HepG2 (cell line): Measurements from ENCODE around the gene UCN2. TPM values are rescaled to one million over a fixed set of nuclear protein-coding genes. Genes with fewer than 3 reads are reported as not detected.

Experiments used
- ATAC-seq: fragments of 200-7000 bp; cut with Tn5 transposase; 3 replicates; pipeline ENCODE4 v1.9.1; 2020; ENCODE audit warnings: mild to moderate bottlenecking, moderate library complexity
- BruUV-seq: library from RNA; stranded (reverse); fragments of 400-500 nt; replicated peaks from 2 replicates; lab custom pipeline; 2021; lab: Mats Ljungman, UMichigan
- CTCF ChIA-PET: fragments of 300-600 bp; formaldehyde crosslinking; extraction: SDS; loops from one replicate; lab custom pipeline; 2021; ENCODE audit warnings: low total read pairs, inconsistent platforms, low intra/inter-chr PET ratio; lab: Yijun Ruan, JAX
- POLR2A ChIA-PET: fragments of 350-600 bp; sonication (Branson Sonifier 250); formaldehyde crosslinking; loops from one replicate; lab custom pipeline; 2020; ENCODE audit warnings: antibody characterized with exemption, inconsistent platforms; lab: Yijun Ruan, JAX
- DNase-seq: peaks from one replicate; pipeline ENCODE4 v3.0.0-alpha.2; 2015; ENCODE audit warnings: low spot score
- FAIRE-seq: peaks from 3 replicates; lab custom pipeline; 2011; peaks lifted over from hg19 to GRCh38; lab: Jason Lieb, UNC
- H2AFZ ChIP-seq: one replicate; pipeline ENCODE4 v1.6.1; 2011; ENCODE audit warnings: low read length, inconsistent platforms
- H3K27ac ChIP-seq: fragments of 300-600 bp; 3 replicates; pipeline ENCODE4 v1.8.0; 2011; ENCODE audit warnings: mixed run types, mild to moderate bottlenecking, mixed read lengths, low read length, inconsistent platforms; ENCODE audit not compliant: insufficient read depth; ENCODE audit errors: extremely low read length
- H3K27me3 ChIP-seq, 2 experiments: fragments of 200-600 bp in 1 of 2; 2 replicates in 1 of 2; 3 replicates in 1 of 2; pipeline versions ENCODE4 v1.6.0 to v1.8.0; 2011; ENCODE audit warnings: low read length in 2 of 2, mild to moderate bottlenecking in 2 of 2, moderate library complexity in 2 of 2, inconsistent platforms in 1 of 2; ENCODE audit not compliant: insufficient read depth in 2 of 2, control insufficient read depth in 1 of 2
- H3K36me3 ChIP-seq, 2 experiments: fragments of 200-600 bp in 1 of 2; replicated peaks in 1 of 2; 2 replicates in 1 of 2; 3 replicates in 1 of 2; pipeline versions ENCODE4 v1.5.1 to v1.8.0; 2011; ENCODE audit warnings: low read length in 2 of 2, inconsistent platforms in 1 of 2; ENCODE audit not compliant: insufficient read depth in 2 of 2, control insufficient read depth in 1 of 2
- H3K4me1 ChIP-seq: 2 replicates; pipeline ENCODE4 v1.5.1; 2012; ENCODE audit warnings: low read length, inconsistent platforms; ENCODE audit not compliant: insufficient read depth
- H3K4me2 ChIP-seq: 2 replicates; pipeline ENCODE4 v1.6.0; 2011; ENCODE audit warnings: low read depth, low read length, inconsistent platforms
- H3K4me3 ChIP-seq, 3 experiments: fragments of 200-600 bp in 1 of 3; sonication (generic), shearing (Covaris generic) in 1 of 3; replicated peaks in 1 of 3; 2 replicates each; pipeline ENCODE4 v1.5.1; 2011 to 2016; ENCODE audit warnings: low read length in 3 of 3, inconsistent platforms in 2 of 3, low read depth in 2 of 3, mild to moderate bottlenecking in 2 of 3, control low read depth in 1 of 3, mixed read lengths in 1 of 3; ENCODE audit not compliant: insufficient read depth in 1 of 3
- H3K79me2 ChIP-seq: one replicate; pipeline ENCODE4 v1.6.1; 2011; ENCODE audit warnings: low read length, inconsistent platforms; ENCODE audit not compliant: insufficient read depth
- H3K9ac ChIP-seq: 2 replicates; pipeline ENCODE4 v1.6.0; 2011; ENCODE audit warnings: mild to moderate bottlenecking, low read depth, low read length, inconsistent platforms; ENCODE audit not compliant: insufficient read depth
- H3K9me3 ChIP-seq: 2 replicates; pipeline ENCODE4 v1.5.1; 2012; ENCODE audit warnings: mild to moderate bottlenecking, low read length
- H4K20me1 ChIP-seq: 2 replicates; pipeline ENCODE4 v1.6.0; 2011; ENCODE audit warnings: inconsistent platforms, mild to moderate bottlenecking, low read length, moderate library complexity; ENCODE audit not compliant: insufficient read depth
- CCAR2 ChIP-seq: fragments of 200-400 bp; formaldehyde crosslinking; optimal IDR thresholded peaks from 2 replicates; pipeline ENCODE3; 2018; ENCODE audit warnings: low read depth, mild to moderate bottlenecking, low read length, moderate library complexity
- EHMT2 ChIP-seq: fragments of 200-600 bp; sonication (generic); IDR thresholded peaks from 2 replicates; pipeline ENCODE4 v1.7.0; 2017; ENCODE audit warnings: antibody characterized with exemption, low read depth, low read length, borderline replicate concordance
- ZSCAN12 ChIP-seq: sonication (generic); formaldehyde crosslinking; IDR thresholded peaks from 2 replicates; pipeline ENCODE4 v1.9.0; 2021; ENCODE audit warnings: mild to moderate bottlenecking, missing genetic modification reagents
- ZSCAN9 ChIP-seq: IDR thresholded peaks from 2 replicates; pipeline ENCODE4 v1.6.1; 2016; ENCODE audit warnings: borderline replicate concordance
- WGBS: methylation state at CpG from one replicate; pipeline ENCODE4 v1.1.6; 2017; ENCODE audit warnings: low lambda C conversion rate; 5-methylcytosine and 5-hydroxymethylcytosine counted together
- in situ Hi-C: cut with HindIII; loops from 2 replicates; pipeline ENCODE4 v1.10.0; 2017; ENCODE audit warnings: low pct_unique_long_range_greater_than_20kb; ENCODE audit not compliant: extremely low pct_ligation_motif_present
- intact Hi-C: fragments of 100-400 bp; cut with micrococcal nuclease; formaldehyde crosslinking; loops from one replicate; pipeline ENCODE4 v1.10.0; 2022; ENCODE audit not compliant: unreplicated experiment
- polyA plus RNA-seq, 8 experiments: library from polyadenylated mRNA; depleted of rRNA in 3 of 8; stranded (reverse) in 7 of 8; unstranded in 1 of 8; fragments of >200 nt; fragmentation: Illumina TruSeq in 4 of 8; extraction: Trizol in 4 of 8; gene quantifications; 2 replicates each; pipeline versions ENCODE4 v1.2.1 to v1.2.3, GENCODE V29; 2011 to 2016; ENCODE audit warnings: low read depth in 4 of 8, missing spikeins in 1 of 8, mixed read lengths in 1 of 8; ENCODE audit not compliant: insufficient read depth in 1 of 8
- total RNA-seq, 5 experiments: library from RNA; depleted of rRNA; stranded (reverse); fragments of >200 nt; fragmentation: Illumina TruSeq; extraction: Trizol; gene quantifications; 2 replicates each; pipeline ENCODE4 v1.2.3, GENCODE V29; 2016; ENCODE audit warnings: low read depth in 1 of 5
- TF ChIP-seq, protein P1 (sequence below): sonication (generic); formaldehyde crosslinking; IDR thresholded peaks from 2 replicates; pipeline ENCODE4 v1.4.0; 2020; ENCODE audit warnings: missing genetic modification reagents
- TF ChIP-seq, protein P2 (sequence below): sonication (generic); formaldehyde crosslinking; conservative IDR thresholded peaks from 2 replicates; pipeline ENCODE4 v1.4.0; 2020; ENCODE audit warnings: missing genetic modification reagents

The UCN2 gene
- total and polyA plus RNA-seq, 2 of the 13 experiments (the other 11 are each of a cell fraction or from before 2014, with no cell fraction given): 0.07 to 1.5 TPM

DNA sequence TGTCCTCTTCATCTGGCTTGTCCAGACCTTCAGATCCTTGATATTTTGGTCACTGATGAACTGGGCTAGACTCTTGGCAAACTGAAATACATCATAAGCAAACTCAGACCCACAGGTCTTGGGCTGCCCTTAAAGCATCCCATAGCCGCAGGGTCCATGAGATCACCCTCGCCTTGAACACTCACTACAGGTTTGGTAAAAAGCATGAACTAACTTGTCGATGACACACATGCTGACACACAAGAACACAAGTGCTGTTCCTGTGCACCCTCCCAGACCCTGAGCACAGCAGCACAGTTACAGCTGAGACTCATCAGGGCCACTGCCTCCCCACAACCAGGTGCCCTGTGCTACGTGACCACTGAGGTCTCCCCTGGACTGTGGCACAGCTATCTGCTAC lies 28.0 kb downstream of the UCN2 start:
- no peak overlapping the region for H3K4me3 ChIP-seq
- TF ChIP-seq ZSCAN9 (CRISPR knock-in tag): no peak
- TF ChIP-seq, protein P1, sequence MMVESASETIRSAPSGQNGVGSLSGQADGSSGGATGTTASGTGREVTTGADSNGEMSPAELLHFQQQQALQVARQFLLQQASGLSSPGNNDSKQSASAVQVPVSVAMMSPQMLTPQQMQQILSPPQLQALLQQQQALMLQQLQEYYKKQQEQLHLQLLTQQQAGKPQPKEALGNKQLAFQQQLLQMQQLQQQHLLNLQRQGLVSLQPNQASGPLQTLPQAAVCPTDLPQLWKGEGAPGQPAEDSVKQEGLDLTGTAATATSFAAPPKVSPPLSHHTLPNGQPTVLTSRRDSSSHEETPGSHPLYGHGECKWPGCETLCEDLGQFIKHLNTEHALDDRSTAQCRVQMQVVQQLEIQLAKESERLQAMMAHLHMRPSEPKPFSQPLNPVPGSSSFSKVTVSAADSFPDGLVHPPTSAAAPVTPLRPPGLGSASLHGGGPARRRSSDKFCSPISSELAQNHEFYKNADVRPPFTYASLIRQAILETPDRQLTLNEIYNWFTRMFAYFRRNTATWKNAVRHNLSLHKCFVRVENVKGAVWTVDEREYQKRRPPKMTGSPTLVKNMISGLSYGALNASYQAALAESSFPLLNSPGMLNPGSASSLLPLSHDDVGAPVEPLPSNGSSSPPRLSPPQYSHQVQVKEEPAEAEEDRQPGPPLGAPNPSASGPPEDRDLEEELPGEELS (CRISPR knock-in tag): no peak
- no peak for TF ChIP-seq ZSCAN12
- TF ChIP-seq CCAR2: no peak
- TF ChIP-seq, protein P2, sequence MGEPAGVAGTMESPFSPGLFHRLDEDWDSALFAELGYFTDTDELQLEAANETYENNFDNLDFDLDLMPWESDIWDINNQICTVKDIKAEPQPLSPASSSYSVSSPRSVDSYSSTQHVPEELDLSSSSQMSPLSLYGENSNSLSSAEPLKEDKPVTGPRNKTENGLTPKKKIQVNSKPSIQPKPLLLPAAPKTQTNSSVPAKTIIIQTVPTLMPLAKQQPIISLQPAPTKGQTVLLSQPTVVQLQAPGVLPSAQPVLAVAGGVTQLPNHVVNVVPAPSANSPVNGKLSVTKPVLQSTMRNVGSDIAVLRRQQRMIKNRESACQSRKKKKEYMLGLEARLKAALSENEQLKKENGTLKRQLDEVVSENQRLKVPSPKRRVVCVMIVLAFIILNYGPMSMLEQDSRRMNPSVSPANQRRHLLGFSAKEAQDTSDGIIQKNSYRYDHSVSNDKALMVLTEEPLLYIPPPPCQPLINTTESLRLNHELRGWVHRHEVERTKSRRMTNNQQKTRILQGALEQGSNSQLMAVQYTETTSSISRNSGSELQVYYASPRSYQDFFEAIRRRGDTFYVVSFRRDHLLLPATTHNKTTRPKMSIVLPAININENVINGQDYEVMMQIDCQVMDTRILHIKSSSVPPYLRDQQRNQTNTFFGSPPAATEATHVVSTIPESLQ (CRISPR knock-in tag): no peak
- no peak for TF ChIP-seq EHMT2
- no peak overlapping the region for H3K9ac ChIP-seq
- DNase-seq (no peak), ATAC-seq (no peak), FAIRE-seq (no peak)
- no peaks in the 10 kb centered on the region for H3K4me1 ChIP-seq
- H2AFZ ChIP-seq: no peak overlapping the region
- no peaks in the 10 kb centered on the region for H3K27me3 ChIP-seq
- H3K27ac ChIP-seq: no peak overlapping the region
- BruUV-seq: no TSS peak
- H3K36me3 ChIP-seq: peaks cover 31 to 80% of the 10 kb centered on the region in 2 experiments
- no peaks in the 10 kb centered on the region for H4K20me1 ChIP-seq
- 100% methylated on average over 2 of the region's 4 CpGs for WGBS
- intact Hi-C loops (no loop called here), in situ Hi-C loops (no loop called here)
- H3K9me3 ChIP-seq: no peaks in the 10 kb centered on the region
- ChIA-PET CTCF (no interaction called here), POLR2A (no interaction called here)
- no peak overlapping the region for H3K4me2 ChIP-seq
- H3K79me2 ChIP-seq: no peaks in the 10 kb centered on the region
